K562 (cell line): ENCODE data around the gene PREX1.

ENCODE experiments used
- CTCF ChIP-seq, 3 experiments: IDR thresholded peaks in 2 of 3; conservative IDR thresholded peaks in 1 of 3; 2 replicates each; pipeline ENCODE4 v1.5.1; 2011 to 2012; ENCODE audit warnings: low read length in 3 of 3, mild to moderate bottlenecking in 3 of 3, control low read depth in 2 of 3, improper control_type of control experiment in 1 of 3, inconsistent platforms in 1 of 3, low read depth in 1 of 3, mixed read lengths in 1 of 3, moderate library complexity in 1 of 3; ENCODE audit not compliant: insufficient read depth in 2 of 3
- MAFF ChIP-seq: IDR thresholded peaks from 2 replicates; pipeline ENCODE4 v1.6.1; 2012; ENCODE audit warnings: low read length, improper control_type of control experiment
- MAZ ChIP-seq, 2 experiments: fragments of 450-650 bp in 1 of 2; sonication (generic) in 1 of 2; formaldehyde crosslinking; IDR thresholded peaks in 1 of 2; conservative IDR thresholded peaks in 1 of 2; 2 replicates each; pipeline versions ENCODE4 v1.4.0 to v1.5.0; 2020; ENCODE audit warnings: mild to moderate bottlenecking in 1 of 2, missing genetic modification reagents in 1 of 2
- MECOM ChIP-seq: fragments of 250-450 bp; sonication (Bioruptor Pico); IDR thresholded peaks from 2 replicates; pipeline ENCODE4 v1.8.0; 2022; ENCODE audit warnings: inconsistent platforms
- MXD1 ChIP-seq: fragments of 250-450 bp; sonication (Bioruptor Pico); IDR thresholded peaks from 2 replicates; pipeline ENCODE4 v1.8.0; 2021; ENCODE audit warnings: borderline replicate concordance, mild to moderate bottlenecking, moderate library complexity; ENCODE audit not compliant: poor library complexity, severe bottlenecking
- NBN ChIP-seq: fragments of 450-650 bp; IDR thresholded peaks from 2 replicates; pipeline ENCODE4 v1.6.1; 2016; ENCODE audit warnings: low read depth, mild to moderate bottlenecking
- NFE2L1 ChIP-seq: fragments of 450-650 bp; IDR thresholded peaks from 2 replicates; pipeline ENCODE4 v1.6.1; 2016; ENCODE audit warnings: missing genetic modification characterization, low read depth, mild to moderate bottlenecking, missing compliant biosample characterization, moderate library complexity, borderline replicate concordance
- NFYB ChIP-seq: IDR thresholded peaks from 2 replicates; pipeline ENCODE4 v1.6.1; 2011; ENCODE audit warnings: mild to moderate bottlenecking, moderate library complexity; ENCODE audit not compliant: insufficient read length; ENCODE audit errors: extremely low read depth
- PHB ChIP-seq: fragments of 250-450 bp; sonication (Bioruptor Pico); IDR thresholded peaks from 2 replicates; pipeline ENCODE4 v1.5.0; 2021
- PRPF4 ChIP-seq: fragments of 200-400 bp; formaldehyde crosslinking; IDR thresholded peaks from one replicate; pipeline ENCODE4 v1.6.1; 2017; ENCODE audit warnings: low read length, low read depth, mild to moderate bottlenecking; ENCODE audit not compliant: insufficient read depth, poor library complexity, severe bottlenecking
- SRF ChIP-seq, 2 experiments: fragments of 250-450, 450-650 bp in 1 of 2; sonication (Bioruptor Pico) in 1 of 2; sonication (generic) in 1 of 2; formaldehyde crosslinking; IDR thresholded peaks; 2 replicates each; pipeline versions ENCODE4 v1.5.0 to v1.5.1; 2020 to 2022; ENCODE audit warnings: mild to moderate bottlenecking in 1 of 2, missing genetic modification reagents in 1 of 2
- STAG1 ChIP-seq: sonication (generic); formaldehyde crosslinking; IDR thresholded peaks from 2 replicates; pipeline ENCODE4 v1.5.0; 2020; ENCODE audit warnings: missing genetic modification reagents, borderline replicate concordance
- ZNF232 ChIP-seq: sonication (generic); formaldehyde crosslinking; IDR thresholded peaks from 2 replicates; pipeline ENCODE4 v1.8.0; 2022; ENCODE audit warnings: mild to moderate bottlenecking, missing genetic modification reagents
- ZNF384 ChIP-seq: IDR thresholded peaks from 2 replicates; pipeline ENCODE4 v1.6.1; 2012; ENCODE audit warnings: low read depth, low read length, improper control_type of control experiment

GRCh38 chr20:48656137-48656536, 171.7 kb downstream of the PREX1 start:
- TF ChIP-seq ZNF232 (no peak), STAG1 (CRISPR knock-in tag) (no peak), PHB (no peak), CTCF (IDR thresholded peaks at IDR 0.05 in 2 of 3, conservative IDR thresholded peaks at IDR 0.05 in 1 of 3; ENCODE audit: insufficient read depth in 2 of 3, low read depth in 1 of 3, low read length in 3 of 3) (no peak), MECOM (CRISPR knock-in tag) (no peak), MAZ (CRISPR knock-in tag; conservative IDR thresholded peaks at IDR 0.05 in 1 of 2, IDR thresholded peaks at IDR 0.05 in 1 of 2) (no peak), PRPF4 (no peak), NFYB (no peak), MAFF (no peak), SRF (CRISPR knock-in tag; IDR thresholded peaks at IDR 0.05) (no peak), ZNF384 (no peak), NFE2L1 (tag) (no peak), NBN (no peak), MXD1 (no peak)
